D721Med (cell line): ENCODE data around the gene CLIC6.

Experiments used
- DNase-seq: peaks from one replicate; pipeline ENCODE4 v3.0.0; 2011; ENCODE audit warnings: low spot score; ENCODE audit not compliant: insufficient read length
- FAIRE-seq: peaks from 2 replicates; lab custom pipeline; 2011; peaks lifted over from hg19 to GRCh38; lab: Jason Lieb, UNC
- TF ChIP-seq, protein P1 (sequence below): IDR thresholded peaks from 2 replicates; pipeline ENCODE4 v1.5.1; 2012; ENCODE audit warnings: mild to moderate bottlenecking, control low read depth; ENCODE audit not compliant: insufficient read depth; ENCODE audit errors: missing control alignments

The CLIC6 gene

DNA sequence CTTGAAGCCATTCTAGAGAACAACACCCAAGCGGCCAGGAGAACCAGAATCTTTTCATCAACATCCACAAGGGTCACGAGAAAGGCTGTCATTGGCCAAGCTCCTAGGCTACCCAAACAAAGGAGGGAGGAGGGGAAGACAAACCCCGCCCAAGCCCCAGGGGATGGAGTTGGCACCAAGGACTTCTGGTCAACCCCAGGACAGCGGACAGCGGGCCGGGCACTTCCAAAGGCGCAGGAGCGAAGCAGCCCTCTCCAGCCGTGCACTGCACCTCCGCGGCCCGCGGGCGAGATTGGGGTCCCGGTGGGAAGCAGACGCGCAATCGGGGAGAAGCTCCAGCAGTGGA lies at the start of gene CLIC6:
Gene CLIC6 (plus strand): TSS at position 192 of the 346 bp plus-strand sequence. CDS start 395 bp downstream, outside the sequence.
- DNase-seq (no peak), FAIRE-seq (no peak)
- TF ChIP-seq, protein P1, sequence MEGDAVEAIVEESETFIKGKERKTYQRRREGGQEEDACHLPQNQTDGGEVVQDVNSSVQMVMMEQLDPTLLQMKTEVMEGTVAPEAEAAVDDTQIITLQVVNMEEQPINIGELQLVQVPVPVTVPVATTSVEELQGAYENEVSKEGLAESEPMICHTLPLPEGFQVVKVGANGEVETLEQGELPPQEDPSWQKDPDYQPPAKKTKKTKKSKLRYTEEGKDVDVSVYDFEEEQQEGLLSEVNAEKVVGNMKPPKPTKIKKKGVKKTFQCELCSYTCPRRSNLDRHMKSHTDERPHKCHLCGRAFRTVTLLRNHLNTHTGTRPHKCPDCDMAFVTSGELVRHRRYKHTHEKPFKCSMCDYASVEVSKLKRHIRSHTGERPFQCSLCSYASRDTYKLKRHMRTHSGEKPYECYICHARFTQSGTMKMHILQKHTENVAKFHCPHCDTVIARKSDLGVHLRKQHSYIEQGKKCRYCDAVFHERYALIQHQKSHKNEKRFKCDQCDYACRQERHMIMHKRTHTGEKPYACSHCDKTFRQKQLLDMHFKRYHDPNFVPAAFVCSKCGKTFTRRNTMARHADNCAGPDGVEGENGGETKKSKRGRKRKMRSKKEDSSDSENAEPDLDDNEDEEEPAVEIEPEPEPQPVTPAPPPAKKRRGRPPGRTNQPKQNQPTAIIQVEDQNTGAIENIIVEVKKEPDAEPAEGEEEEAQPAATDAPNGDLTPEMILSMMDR = no peak

DNA sequence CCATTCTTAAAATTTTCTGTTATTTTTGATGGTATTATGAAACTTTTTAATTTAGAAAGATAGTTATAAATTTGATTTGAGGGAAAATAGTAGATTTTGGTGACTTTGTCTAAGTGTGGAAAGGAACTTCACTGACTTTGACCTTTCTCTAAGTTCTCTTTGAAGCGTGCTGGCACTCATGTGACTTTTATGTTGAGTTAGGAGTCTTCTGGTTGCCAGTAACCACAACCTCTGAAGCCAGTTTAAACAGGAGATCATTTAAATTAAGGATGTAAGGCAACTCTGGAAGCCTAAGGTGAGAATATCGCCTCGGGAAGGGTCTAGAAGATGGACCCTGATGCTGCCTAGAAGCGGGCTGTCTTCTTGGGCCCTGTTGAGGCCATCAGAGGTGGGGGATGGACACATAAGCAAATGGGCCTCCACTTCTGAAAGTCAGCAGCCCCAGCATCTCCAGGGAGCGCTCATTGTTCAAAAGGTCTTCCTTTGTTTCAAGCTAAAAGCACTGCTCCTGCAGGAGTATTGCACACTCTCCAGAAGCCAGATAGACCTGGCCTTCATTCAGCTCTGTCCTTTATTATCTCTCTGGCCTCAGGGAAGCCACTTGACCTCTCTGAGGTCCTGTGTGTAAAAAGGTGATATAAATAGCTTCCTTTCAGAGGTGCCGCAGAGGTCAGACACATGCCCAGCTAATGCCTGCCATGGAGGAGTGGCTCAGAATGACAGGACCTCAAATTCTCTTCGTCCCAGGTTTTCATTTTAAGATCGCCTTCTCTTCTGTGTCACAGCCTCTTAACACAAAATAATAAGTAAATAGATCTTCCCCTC lies 48.7 kb upstream of the CLIC6 start:
- DNase-seq = no peak
- no peak for FAIRE-seq
- TF ChIP-seq, protein P1 = no peak

GRCh38 chr21:34621434-34622350 lies 47.1 kb upstream of the CLIC6 start:
- TF ChIP-seq, protein P1 = no peak
- no peak for DNase-seq
- FAIRE-seq = no peak

- FAIRE-seq = no peak
- TF ChIP-seq, protein P1 = no peak
- DNase-seq = no peak
Measured at GRCh38 chr21:34623516-34623915, 45.3 kb upstream of the CLIC6 start.

DNA sequence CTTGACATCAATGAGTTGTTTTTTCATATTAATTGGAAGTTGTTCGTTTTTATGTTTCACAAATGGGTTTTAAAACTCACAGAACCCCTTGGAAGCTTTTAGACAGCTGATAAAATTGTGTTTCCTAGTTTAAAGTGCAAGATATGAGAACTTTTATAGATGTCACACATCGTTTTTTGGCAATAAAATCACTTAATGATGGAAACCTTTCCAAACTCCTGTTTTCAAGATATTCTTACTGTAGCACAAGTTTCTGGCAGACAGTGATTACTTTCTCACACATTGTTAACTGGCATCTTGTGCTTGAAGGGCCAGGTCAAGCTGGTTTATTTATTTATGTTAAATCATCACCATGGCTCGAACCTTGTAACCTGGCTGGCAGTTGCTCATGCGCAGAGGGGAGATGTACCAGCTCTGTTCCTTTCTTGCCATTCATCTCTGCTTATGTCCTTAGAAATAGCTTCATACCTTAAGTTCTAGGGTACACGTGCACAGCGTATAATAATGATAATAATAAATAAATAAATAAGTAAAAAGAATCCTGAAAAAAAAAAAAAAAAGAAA lies 43.7 kb upstream of the CLIC6 start:
- no peak for DNase-seq
- TF ChIP-seq, protein P1 = no peak
- FAIRE-seq = no peak

- TF ChIP-seq, protein P1 = no peak
- FAIRE-seq (no peak), DNase-seq (no peak)
Measured at GRCh38 chr21:34626131-34626530, 42.7 kb upstream of the CLIC6 start.
